Limb (tissue), 2 donors: Measurements from ENCODE around the gene MSL1.
A peak's percentile ranks its signal among the peaks of the same experiment; 100 is the strongest.

Experiments
- DNase-seq, 2 donors: peaks; one replicate each; pipeline ENCODE4 v3.0.0-alpha.2; 2016; ENCODE audit errors: extremely low spot score in 2 of 2

Gene MSL1

GRCh38 chr17:40103688-40104087 lies 18.1 kb upstream of the MSL1 start:
- no peak for DNase-seq

GRCh38 chr17:40104594-40105486 lies 16.9 kb upstream of the MSL1 start:
- DNase-seq, result no peak

DNA sequence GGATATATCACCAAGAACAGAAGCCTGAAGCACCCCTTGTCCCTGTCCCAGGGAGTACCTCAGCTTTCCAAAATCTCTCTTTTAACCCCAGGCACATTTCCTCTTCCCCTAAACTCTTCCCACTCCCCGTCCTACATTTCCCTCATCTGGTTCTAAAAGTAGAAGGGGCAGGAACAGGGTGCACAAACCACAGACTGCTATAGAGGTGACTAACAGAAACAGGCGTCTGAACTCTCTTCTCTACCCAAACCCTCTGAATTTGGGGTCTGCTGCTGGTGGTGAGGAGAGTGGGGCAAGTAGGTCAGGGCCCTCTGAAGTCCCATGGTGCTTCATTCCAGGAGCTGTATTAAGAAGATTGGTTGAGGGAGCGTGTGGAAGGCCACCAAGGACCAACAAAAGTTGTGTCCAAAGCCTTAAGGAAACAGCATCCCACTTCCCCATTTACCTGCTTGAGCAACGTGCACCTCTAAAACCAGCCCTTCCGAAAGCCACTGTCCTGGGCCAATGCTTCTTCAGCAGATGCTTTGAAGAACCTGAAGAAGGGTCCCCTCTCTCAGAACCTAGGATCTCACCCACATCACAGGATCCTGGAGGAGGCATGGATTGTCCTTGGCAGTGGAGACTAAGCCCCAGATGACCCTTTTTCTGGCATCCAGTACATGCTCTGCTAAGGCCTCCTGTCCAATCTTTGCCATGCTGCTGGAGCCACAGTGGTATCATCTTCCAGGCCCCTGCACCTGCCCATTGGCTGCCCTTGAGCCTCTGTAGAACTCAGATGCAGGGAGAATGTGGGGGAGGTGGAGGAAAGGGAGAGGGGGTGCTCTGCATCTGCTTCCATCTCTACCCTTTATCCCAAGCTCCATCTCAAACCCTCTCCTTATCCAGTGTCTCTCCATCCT lies 15.7 kb upstream of the MSL1 start:
- peak in 1 of 2 donors; percentile 31 for DNase-seq

- DNase-seq, result peak; percentile 66 to 69
These were observed 14.8 kb upstream of the MSL1 start for GRCh38 chr17:40106760-40107521.

GRCh38 chr17:40107522-40108174 lies 14.1 kb upstream of the MSL1 start:
- no peak for DNase-seq

DNA sequence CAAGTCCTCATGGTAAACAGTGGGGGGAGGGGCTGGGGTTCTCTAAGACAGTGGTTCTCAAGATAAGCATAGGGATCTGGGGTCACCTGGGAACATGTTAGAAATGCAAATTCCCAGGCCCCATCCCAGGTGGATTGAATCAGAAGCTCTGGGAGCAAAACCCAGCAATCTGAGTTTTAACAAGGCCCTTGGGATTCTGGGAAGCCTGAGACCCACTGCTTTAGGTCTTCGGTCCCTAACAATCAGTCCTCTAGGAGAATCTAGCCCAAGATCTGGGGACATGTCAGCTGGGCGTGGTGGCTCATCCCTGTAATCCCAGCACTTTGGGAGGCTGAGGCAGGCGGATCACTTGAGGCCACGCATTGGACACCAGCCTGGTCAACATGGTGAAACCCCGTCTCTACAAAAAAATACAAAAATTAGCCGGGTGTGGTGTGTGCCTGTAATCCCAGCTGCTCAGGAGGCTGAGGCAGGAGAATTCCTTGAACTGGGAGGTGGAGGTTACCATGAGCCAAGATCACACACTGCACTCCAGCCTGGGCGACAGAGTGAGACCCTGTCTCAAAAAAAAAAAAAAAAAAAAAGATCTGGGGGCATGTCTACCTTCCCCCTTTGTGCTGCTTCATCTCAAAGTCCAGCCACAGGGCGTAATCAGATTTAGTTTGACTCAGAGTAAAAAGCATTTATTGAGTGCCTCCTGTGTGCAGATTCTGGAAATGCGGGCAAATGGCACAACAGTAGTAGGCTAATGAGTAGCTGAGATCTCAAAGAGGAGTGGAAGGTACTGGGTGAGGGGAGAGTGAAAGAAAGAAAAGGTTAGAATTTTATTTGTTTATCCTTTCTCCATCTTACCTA lies 12.6 kb upstream of the MSL1 start:
- peak in 1 of 2 donors; percentile 24 for DNase-seq

DNA sequence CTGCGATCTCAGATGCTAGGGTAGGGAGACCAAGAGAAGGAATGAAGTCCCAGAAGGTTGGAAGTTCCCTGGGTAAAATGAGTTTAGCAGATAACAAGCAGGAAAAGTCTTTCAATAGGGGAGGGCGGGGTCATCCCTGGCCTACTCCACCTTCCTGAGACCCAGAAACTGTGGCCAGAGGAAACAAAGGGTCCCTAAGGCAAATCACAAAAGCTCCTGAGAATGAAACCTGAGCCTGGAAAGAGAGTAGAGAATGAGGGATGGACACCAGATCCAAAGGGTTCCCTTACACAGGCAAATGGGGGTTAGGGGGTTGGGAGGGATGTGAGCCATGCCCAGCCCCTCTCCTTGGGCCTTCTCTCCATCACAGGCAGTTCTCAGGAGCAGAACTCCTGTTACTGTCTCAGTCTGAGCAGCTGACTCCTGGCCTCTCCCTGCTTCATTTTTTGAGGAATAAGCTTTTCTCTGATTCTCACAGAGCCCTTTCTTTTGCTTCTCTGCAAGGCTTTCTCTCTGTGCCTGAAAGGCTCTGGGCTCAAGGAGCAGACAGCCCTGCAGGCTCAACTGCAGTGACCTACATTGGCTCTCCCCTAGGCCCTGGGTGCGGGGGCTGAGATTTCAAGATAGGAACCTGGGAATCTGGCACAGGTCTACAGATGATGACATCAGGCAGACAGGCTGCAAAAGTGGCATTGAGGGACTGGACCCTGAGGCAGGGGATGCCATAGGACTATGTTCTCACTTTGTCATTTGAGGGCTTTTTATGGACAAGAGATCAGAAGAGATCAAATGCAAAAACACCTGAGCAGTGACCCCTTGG lies 11.5 kb upstream of the MSL1 start:
- peak in 1 of 2 donors; percentile 29 for DNase-seq

GRCh38 chr17:40111221-40112128 lies 10.3 kb upstream of the MSL1 start:
- peak; percentile 86 to 89 for DNase-seq

GRCh38 chr17:40112191-40112711 lies 9.5 kb upstream of the MSL1 start:
- no peak for DNase-seq

DNA sequence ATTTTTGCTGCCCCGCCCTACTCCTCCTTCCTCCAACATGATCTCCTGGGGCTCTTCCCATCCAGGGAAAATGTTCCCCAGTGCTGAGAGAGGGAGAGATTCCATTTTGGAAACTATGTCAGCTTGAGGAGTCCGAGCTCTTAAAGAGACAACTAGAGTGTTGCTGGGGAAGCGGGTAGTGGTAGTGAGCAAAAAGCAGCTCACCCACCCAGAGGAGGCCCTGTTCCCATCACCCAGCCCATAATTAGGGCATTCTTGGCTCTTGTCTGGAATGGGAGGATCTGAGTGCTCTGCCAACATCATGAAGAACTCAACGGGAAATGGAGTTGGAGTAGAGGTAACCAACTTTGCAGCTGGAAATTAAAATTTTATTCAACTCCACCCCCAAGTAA lies 9.1 kb upstream of the MSL1 start:
- peak in 1 of 2 donors; percentile 40 for DNase-seq

GRCh38 chr17:40113110-40113906 lies 8.5 kb upstream of the MSL1 start:
- DNase-seq, result peak; percentile 93 to 98

- DNase-seq, result no peak
These were observed 7.9 kb upstream of the MSL1 start for GRCh38 chr17:40113907-40114245.

GRCh38 chr17:40115101-40115436 lies 6.7 kb upstream of the MSL1 start:
- DNase-seq, result no peak

- DNase-seq, result peak in 1 of 2 donors; percentile 76
These were observed 596 bp downstream of the MSL1 start for GRCh38 chr17:40122136-40122998.

- peak; percentile 69 to 84 for DNase-seq
These were observed 1.4 kb downstream of the MSL1 start for GRCh38 chr17:40122999-40123810.

GRCh38 chr17:40123811-40124114 lies 2.0 kb downstream of the MSL1 start:
- DNase-seq, result no peak
